Loucy (cell line): ENCODE results near the gene E4F1.

Experiments used
- CTCF ChIP-seq: fragments of 200-600 bp; sonication (generic); conservative IDR thresholded peaks from 2 replicates; pipeline ENCODE4 v1.5.1; 2014; ENCODE audit warnings: mild to moderate bottlenecking, antibody characterized with exemption, low read length
- EZH2phosphoT487 ChIP-seq: fragments of 200-600 bp; IDR thresholded peaks from 2 replicates; pipeline ENCODE4 v1.6.1; 2018; ENCODE audit warnings: antibody characterized with exemption, mild to moderate bottlenecking, moderate library complexity, borderline replicate concordance

- no peak for TF ChIP-seq CTCF
- TF ChIP-seq EZH2phosphoT487 = no peak
These were observed 48.8 kb upstream of the E4F1 start for GRCh38 chr16:2174396-2175131.
